ENCODE data around the gene MAP3K10.

DNA sequence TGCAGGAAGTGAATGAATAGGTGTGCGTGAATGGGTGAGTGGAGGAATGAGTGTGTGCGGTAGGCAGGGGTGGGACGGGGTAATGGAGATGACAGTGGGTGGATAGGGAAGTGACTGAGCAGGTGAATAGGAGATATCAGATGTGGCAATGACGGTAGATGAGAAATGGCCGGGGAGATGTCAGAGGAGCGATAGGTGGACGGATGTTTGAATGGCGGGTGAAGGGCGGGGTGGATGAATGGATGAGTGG lies 25.5 kb downstream of the MAP3K10 start:
- TF ChIP-seq, protein P1, sequence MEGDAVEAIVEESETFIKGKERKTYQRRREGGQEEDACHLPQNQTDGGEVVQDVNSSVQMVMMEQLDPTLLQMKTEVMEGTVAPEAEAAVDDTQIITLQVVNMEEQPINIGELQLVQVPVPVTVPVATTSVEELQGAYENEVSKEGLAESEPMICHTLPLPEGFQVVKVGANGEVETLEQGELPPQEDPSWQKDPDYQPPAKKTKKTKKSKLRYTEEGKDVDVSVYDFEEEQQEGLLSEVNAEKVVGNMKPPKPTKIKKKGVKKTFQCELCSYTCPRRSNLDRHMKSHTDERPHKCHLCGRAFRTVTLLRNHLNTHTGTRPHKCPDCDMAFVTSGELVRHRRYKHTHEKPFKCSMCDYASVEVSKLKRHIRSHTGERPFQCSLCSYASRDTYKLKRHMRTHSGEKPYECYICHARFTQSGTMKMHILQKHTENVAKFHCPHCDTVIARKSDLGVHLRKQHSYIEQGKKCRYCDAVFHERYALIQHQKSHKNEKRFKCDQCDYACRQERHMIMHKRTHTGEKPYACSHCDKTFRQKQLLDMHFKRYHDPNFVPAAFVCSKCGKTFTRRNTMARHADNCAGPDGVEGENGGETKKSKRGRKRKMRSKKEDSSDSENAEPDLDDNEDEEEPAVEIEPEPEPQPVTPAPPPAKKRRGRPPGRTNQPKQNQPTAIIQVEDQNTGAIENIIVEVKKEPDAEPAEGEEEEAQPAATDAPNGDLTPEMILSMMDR (conservative IDR thresholded peaks at IDR 0.05; ENCODE audit: low read depth, low read length) = no peak
- no peak for TF ChIP-seq EZH2 (IDR thresholded peaks at IDR 0.05; ENCODE audit: low read length, unreplicated experiment)
